CD14-positive monocyte (primary cell): ENCODE results near the gene EDC3. TPM values are rescaled to one million over a fixed set of nuclear protein-coding genes. Genes with fewer than 3 reads are reported as not detected.

Experiments
- DNase-seq, 3 donors: peaks; one replicate each; pipeline ENCODE4 v3.0.0-alpha.2; 2011 to 2022
- H2AFZ ChIP-seq: 2 replicates; pipeline ENCODE4 v1.6.0; 2012; ENCODE audit warnings: mild to moderate bottlenecking, low read depth, low read length, inconsistent platforms; ENCODE audit not compliant: insufficient read depth, poor library complexity, severe bottlenecking
- H3K27ac ChIP-seq, 2 donors: 1 replicate in 1 of 2; 2 replicates in 1 of 2; pipeline ENCODE4 v1.5.1; 2012 to 2013; ENCODE audit warnings: low read length in 2 of 2, control low read depth in 1 of 2, inconsistent platforms in 1 of 2, low read depth in 1 of 2, mild to moderate bottlenecking in 1 of 2
- H3K27me3 ChIP-seq, 2 donors: one replicate each; pipeline versions ENCODE4 v1.6.0 to v1.6.1; 2011 to 2013; ENCODE audit warnings: low read length in 2 of 2; ENCODE audit not compliant: control insufficient read depth in 2 of 2, insufficient read depth in 2 of 2
- H3K36me3 ChIP-seq, 2 donors: replicated peaks in 1 of 2; 1 replicate in 1 of 2; 2 replicates in 1 of 2; pipeline versions ENCODE4 v1.5.1 to v1.6.1; 2012 to 2013; ENCODE audit warnings: low read length in 2 of 2, control low read depth in 1 of 2, inconsistent platforms in 1 of 2, mild to moderate bottlenecking in 1 of 2; ENCODE audit not compliant: insufficient read depth in 2 of 2, control insufficient read depth in 1 of 2
- H3K4me1 ChIP-seq, 2 donors: 1 replicate in 1 of 2; 2 replicates in 1 of 2; pipeline versions ENCODE4 v1.5.1 to v1.6.1; 2012 to 2013; ENCODE audit warnings: low read length in 2 of 2, control low read depth in 1 of 2, inconsistent platforms in 1 of 2, mild to moderate bottlenecking in 1 of 2, moderate library complexity in 1 of 2; ENCODE audit not compliant: insufficient read depth in 2 of 2, control insufficient read depth in 1 of 2
- H3K4me2 ChIP-seq: replicated peaks from 2 replicates; pipeline ENCODE3; 2012; ENCODE audit warnings: low read length, moderate library complexity, mild to moderate bottlenecking; ENCODE audit not compliant: poor library complexity, severe bottlenecking; ENCODE audit errors: extremely low read depth
- H3K4me3 ChIP-seq, 3 experiments: fragments of 200-600 bp in 1 of 3; sonication (generic) in 1 of 3; replicated peaks in 1 of 3; 1 replicate in 2 of 3; 2 replicates in 1 of 3; pipeline ENCODE4 v1.5.1; 2011 to 2013; ENCODE audit warnings: low read length in 3 of 3, mild to moderate bottlenecking in 3 of 3, control low read depth in 2 of 3, low read depth in 2 of 3, inconsistent platforms in 1 of 3, moderate library complexity in 1 of 3
- H3K79me2 ChIP-seq: 2 replicates; pipeline ENCODE4 v1.6.0; 2012; ENCODE audit warnings: mild to moderate bottlenecking, control low read depth, inconsistent platforms, low read length, moderate library complexity; ENCODE audit not compliant: insufficient read depth
- H3K9ac ChIP-seq: 2 replicates; pipeline ENCODE4 v1.6.0; 2017; ENCODE audit warnings: low read length, mild to moderate bottlenecking; ENCODE audit not compliant: insufficient read depth, poor library complexity, severe bottlenecking
- H3K9me3 ChIP-seq, 2 donors: replicated peaks in 1 of 2; 1 replicate in 1 of 2; 2 replicates in 1 of 2; pipeline versions ENCODE4 v1.5.1 to v1.6.1; 2012 to 2013; ENCODE audit warnings: low read length in 2 of 2, control low read depth in 1 of 2; ENCODE audit not compliant: control insufficient read depth in 1 of 2, insufficient read depth in 1 of 2
- H4K20me1 ChIP-seq: 2 replicates; pipeline ENCODE4 v1.6.0; 2012; ENCODE audit warnings: mild to moderate bottlenecking, low read length, control low read depth, moderate library complexity; ENCODE audit not compliant: insufficient read depth
- H3K27ac Mint-ChIP-seq, 7 donors: one replicate each; pipeline ENCODE4 v1.8.0; 2020; ENCODE audit warnings: mild to moderate bottlenecking in 7 of 7, mixed read lengths in 7 of 7, moderate library complexity in 6 of 7, inconsistent platforms in 2 of 7
- H3K27me3 Mint-ChIP-seq, 3 donors: one replicate each; pipeline ENCODE4 v1.8.0; 2021 to 2022; ENCODE audit warnings: low read depth in 3 of 3, mild to moderate bottlenecking in 3 of 3, mixed read lengths in 3 of 3, moderate library complexity in 3 of 3, inconsistent platforms in 1 of 3
- H3K36me3 Mint-ChIP-seq, 2 donors: one replicate each; pipeline ENCODE4 v1.8.0; 2020; ENCODE audit warnings: mixed read lengths in 2 of 2, inconsistent platforms in 1 of 2, mild to moderate bottlenecking in 1 of 2
- H3K4me1 Mint-ChIP-seq: one replicate; pipeline ENCODE4 v1.8.0; 2020; ENCODE audit warnings: mild to moderate bottlenecking, mixed read lengths
- H3K4me3 Mint-ChIP-seq, 2 donors: one replicate each; pipeline ENCODE4 v1.8.0; 2020; ENCODE audit warnings: mild to moderate bottlenecking in 2 of 2, mixed read lengths in 2 of 2, moderate library complexity in 1 of 2
- H3K9me3 Mint-ChIP-seq, 7 donors: one replicate each; pipeline ENCODE4 v1.8.0; 2020 to 2022; ENCODE audit warnings: mixed read lengths in 7 of 7, mild to moderate bottlenecking in 6 of 7, moderate library complexity in 6 of 7, inconsistent platforms in 2 of 7
- WGBS: methylation state at CpG from one replicate; pipeline ENCODE4 v1.1.5; 2013; ENCODE audit warnings: missing lambda C conversion rate; ENCODE audit not compliant: insufficient coverage; 5-methylcytosine and 5-hydroxymethylcytosine counted together
- intact Hi-C, 2 donors: fragments of 100-400 bp; cut with micrococcal nuclease; formaldehyde crosslinking; loops; one replicate each; pipeline versions ENCODE4 v1.15.0 to v1.15.1; 2023
- polyA plus RNA-seq, 3 donors: library from polyadenylated mRNA; depleted of rRNA in 1 of 3; unstranded in 2 of 3; stranded (reverse) in 1 of 3; fragments of 300-500 nt in 2 of 3; fragments of >200 nt in 1 of 3; fragmentation: Illumina TruSeq in 2 of 3; gene quantifications; 1 replicate in 2 of 3; 2 replicates in 1 of 3; pipeline ENCODE4 v1.2.3, GENCODE V29; 2012 to 2021
- TF ChIP-seq, protein P1 (sequence below): fragments of 200-600 bp; IDR thresholded peaks from one replicate; pipeline ENCODE4 v1.8.0; 2022; ENCODE audit warnings: antibody characterized with exemption, mild to moderate bottlenecking

Gene EDC3
- polyA plus RNA-seq, 3 donors: 10.0 to 14.9 (median 10.5) TPM

DNA sequence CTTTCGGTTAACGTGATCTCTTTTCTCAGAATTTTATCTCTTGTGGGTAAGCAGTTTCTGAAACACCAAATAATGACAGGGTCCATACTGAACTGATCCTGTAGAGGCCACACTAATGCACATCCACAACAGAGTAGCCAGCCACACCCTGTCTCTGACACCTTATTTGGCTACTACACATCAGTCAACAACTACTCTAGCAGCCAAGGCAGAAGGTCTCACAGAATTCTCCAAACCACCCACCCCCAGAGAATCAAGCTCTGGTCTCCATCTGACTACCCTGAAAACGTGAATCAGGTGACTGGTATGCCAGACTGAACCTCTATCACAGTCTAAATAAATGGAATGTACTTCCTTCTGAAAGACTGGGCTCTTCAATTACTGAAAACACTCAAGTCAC lies 38.0 kb downstream of the EDC3 start:
- 89% methylated on average over 3 of the region's 3 CpGs for WGBS
- intact Hi-C loops: no loop called here
- no peak overlapping the region for H3K27ac ChIP-seq
- peaks cover 3% of the 10 kb centered on the region for H3K79me2 ChIP-seq
- Mint-ChIP-seq H3K36me3 (peaks cover 26 to 38% of the 10 kb centered on the region in 2 donors), H3K4me1 (peaks cover 12% of the 10 kb centered on the region), H3K27ac (no peak overlapping the region), H3K27me3 (peaks cover 0 to 2% (median 1%) of the 10 kb centered on the region in 3 donors), H3K4me3 (no peak overlapping the region), H3K9me3 (no peaks in the 10 kb centered on the region)
- H3K4me3 ChIP-seq: no peak overlapping the region
- TF ChIP-seq, protein P1, sequence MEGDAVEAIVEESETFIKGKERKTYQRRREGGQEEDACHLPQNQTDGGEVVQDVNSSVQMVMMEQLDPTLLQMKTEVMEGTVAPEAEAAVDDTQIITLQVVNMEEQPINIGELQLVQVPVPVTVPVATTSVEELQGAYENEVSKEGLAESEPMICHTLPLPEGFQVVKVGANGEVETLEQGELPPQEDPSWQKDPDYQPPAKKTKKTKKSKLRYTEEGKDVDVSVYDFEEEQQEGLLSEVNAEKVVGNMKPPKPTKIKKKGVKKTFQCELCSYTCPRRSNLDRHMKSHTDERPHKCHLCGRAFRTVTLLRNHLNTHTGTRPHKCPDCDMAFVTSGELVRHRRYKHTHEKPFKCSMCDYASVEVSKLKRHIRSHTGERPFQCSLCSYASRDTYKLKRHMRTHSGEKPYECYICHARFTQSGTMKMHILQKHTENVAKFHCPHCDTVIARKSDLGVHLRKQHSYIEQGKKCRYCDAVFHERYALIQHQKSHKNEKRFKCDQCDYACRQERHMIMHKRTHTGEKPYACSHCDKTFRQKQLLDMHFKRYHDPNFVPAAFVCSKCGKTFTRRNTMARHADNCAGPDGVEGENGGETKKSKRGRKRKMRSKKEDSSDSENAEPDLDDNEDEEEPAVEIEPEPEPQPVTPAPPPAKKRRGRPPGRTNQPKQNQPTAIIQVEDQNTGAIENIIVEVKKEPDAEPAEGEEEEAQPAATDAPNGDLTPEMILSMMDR: no peak
- peaks cover 3% of the 10 kb centered on the region for H4K20me1 ChIP-seq
- peaks cover 5 to 13% of the 10 kb centered on the region in 2 donors for H3K4me1 ChIP-seq
- no peaks in the 10 kb centered on the region for H3K9me3 ChIP-seq
- no peak overlapping the region for H3K9ac ChIP-seq
- H3K4me2 ChIP-seq: no peak overlapping the region
- H3K27me3 ChIP-seq: no peaks in the 10 kb centered on the region
- peaks cover 13 to 48% of the 10 kb centered on the region in 2 donors for H3K36me3 ChIP-seq
- H2AFZ ChIP-seq: no peak overlapping the region
- no peak for DNase-seq

DNA sequence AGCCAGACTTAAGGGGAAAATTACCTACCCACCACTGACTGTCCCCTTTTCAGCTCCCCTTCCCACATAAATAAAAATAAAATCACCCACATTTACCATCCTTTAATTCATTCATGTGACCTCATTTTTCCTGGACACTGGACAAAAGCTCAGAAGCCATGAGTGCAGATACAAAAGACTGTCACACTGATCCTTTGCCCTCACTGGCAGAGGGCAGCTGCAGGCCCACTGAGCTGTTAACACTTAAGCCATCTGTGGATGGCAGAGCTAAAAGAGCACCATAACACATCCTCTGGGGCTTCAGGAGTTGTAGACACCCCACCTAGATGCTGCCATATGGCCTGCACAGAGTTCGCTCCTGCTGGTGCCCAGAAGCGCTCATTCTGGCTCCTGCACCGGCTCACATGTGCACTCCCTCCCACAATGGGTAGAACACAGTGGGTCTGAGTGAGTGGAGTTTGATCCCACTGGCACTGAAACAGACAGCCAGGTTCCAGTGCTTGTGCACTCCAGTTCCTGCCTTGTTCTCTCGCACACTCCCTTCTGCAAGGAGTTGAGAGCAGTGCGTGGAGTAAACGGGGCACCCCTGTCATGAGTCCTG lies 38.8 kb downstream of the EDC3 start:
- Histone ChIP-seq H3K36me3 (peaks cover 13 to 48% of the 10 kb centered on the region in 2 donors), H3K79me2 (peaks cover 1% of the 10 kb centered on the region), H3K4me3 (no peak overlapping the region), H3K27ac (no peak overlapping the region), H3K9ac (no peak overlapping the region), H3K4me2 (no peak overlapping the region), H4K20me1 (peaks cover 3% of the 10 kb centered on the region), H3K9me3 (no peaks in the 10 kb centered on the region), H2AFZ (no peak overlapping the region), H3K4me1 (peaks cover 5 to 13% of the 10 kb centered on the region in 2 donors), H3K27me3 (no peaks in the 10 kb centered on the region)
- DNase-seq: no peak
- Mint-ChIP-seq H3K4me3 (no peak overlapping the region), H3K4me1 (peaks cover 12% of the 10 kb centered on the region), H3K27ac (peak overlapping the region in 1 of 7 donors; percentile 6), H3K36me3 (peaks cover 26 to 42% of the 10 kb centered on the region in 2 donors), H3K9me3 (no peaks in the 10 kb centered on the region), H3K27me3 (peaks cover 0 to 2% (median 1%) of the 10 kb centered on the region in 3 donors)
- intact Hi-C loops: no loop called here
- TF ChIP-seq, protein P1: no peak
- 100% methylated on average over 2 of the region's 6 CpGs for WGBS
